Kidney epithelial cell (primary cell): ENCODE results near the gene PIK3R3. TPM values are rescaled to one million over a fixed set of nuclear protein-coding genes. Genes with fewer than 3 reads are reported as not detected.
A peak's percentile ranks its signal among the peaks of the same experiment; 100 is the strongest.

Source experiments
- DNase-seq: peaks from one replicate; pipeline ENCODE4 v3.0.0-alpha.2; 2010; ENCODE audit warnings: low read depth
- H3K27me3 ChIP-seq: 2 replicates; pipeline ENCODE4 v1.6.0; 2011; ENCODE audit warnings: low read length; ENCODE audit not compliant: control insufficient read depth, insufficient read depth
- H3K36me3 ChIP-seq: 2 replicates; pipeline ENCODE4 v1.5.1; 2011; ENCODE audit warnings: low read length; ENCODE audit not compliant: control insufficient read depth, insufficient read depth
- H3K4me3 ChIP-seq: 2 replicates; pipeline ENCODE4 v1.5.1; 2011; ENCODE audit warnings: low read depth, mild to moderate bottlenecking, control low read depth, low read length
- CTCF ChIP-seq: IDR thresholded peaks from 2 replicates; pipeline ENCODE4 v1.5.1; 2011; ENCODE audit warnings: mild to moderate bottlenecking, moderate library complexity, low read length, control low read depth, inconsistent platforms; ENCODE audit not compliant: insufficient read depth, poor library complexity, severe bottlenecking
- total RNA-seq: library from RNA; depleted of rRNA; stranded (reverse); fragments of >200 nt; gene quantifications from 2 replicates; pipeline ENCODE4 v1.2.3, GENCODE V29; 2015

The PIK3R3 gene
- total RNA-seq, 1 donor from 2014 or later = 7.4 TPM

DNA sequence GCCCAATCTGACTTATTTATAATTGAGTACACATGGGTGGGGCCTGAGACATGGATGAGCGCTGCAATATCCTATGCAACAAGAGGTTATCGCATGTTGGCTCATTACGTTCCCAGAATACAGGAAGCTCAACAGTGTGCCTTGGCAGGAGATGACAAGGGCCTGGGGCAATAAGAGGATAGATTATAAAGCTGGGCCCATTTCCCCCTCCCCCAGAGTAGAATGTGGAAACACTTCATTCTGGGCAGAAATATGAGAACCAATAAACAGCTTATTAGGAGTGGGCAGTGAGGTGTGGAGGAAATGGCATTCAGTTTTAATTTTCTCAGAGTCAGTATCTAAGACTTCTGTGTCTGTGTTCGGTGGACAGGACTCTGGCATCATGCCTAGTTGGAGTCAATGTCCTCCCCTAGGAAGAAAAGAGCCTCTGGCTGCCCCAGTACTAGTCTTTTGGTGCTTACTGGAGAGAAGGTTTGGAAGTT, 92.8 kb downstream of the PIK3R3 start:
- no peak for DNase-seq
- Histone ChIP-seq H3K27me3 (no peaks in the 10 kb centered on the region), H3K36me3 (no peaks in the 10 kb centered on the region), H3K4me3 (no peak overlapping the region)
- TF ChIP-seq CTCF = no peak

- H3K4me3 ChIP-seq = no peak overlapping the region
- peak; percentile 95 for TF ChIP-seq CTCF
- peak; percentile 28 for DNase-seq
- no peaks in the 10 kb centered on the region for H3K36me3 ChIP-seq
- no peaks in the 10 kb centered on the region for H3K27me3 ChIP-seq
Observed at GRCh38 chr1:46036894-46037839, 95.3 kb downstream of the PIK3R3 start.

DNA sequence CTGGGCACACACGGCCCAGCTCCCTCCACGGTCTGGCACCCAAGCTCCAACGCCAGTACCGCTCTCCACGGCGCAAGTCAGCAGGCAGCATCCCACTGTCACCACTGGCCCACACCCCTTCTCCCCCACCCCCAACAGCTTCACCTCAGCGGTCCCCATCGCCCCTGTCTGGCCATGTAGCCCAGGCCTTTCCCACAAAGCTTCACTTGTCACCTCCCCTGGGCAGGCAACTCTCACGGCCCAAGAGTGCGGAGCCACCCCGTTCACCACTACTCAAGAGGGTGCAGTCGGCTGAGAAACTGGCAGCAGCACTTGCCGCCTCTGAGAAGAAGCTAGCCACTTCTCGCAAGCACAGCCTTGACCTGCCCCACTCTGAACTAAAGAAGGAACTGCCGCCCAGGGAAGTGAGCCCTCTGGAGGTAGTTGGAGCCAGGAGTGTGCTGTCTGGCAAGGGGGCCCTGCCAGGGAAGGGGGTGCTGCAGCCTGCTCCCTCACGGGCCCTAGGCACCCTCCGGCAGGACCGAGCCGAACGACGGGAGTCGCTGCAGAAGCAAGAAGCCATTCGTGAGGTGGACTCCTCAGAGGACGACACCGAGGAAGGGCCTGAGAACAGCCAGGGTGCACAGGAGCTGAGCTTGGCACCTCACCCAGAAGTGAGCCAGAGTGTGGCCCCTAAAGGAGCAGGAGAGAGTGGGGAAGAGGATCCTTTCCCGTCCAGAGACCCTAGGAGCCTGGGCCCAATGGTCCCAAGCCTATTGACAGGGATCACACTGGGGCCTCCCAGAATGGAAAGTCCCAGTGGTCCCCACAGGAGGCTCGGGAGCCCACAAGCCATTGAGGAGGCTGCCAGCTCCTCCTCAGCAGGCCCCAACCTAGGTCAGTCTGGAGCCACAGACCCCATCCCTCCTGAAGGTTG, 97.6 kb downstream of the PIK3R3 start:
- Histone ChIP-seq H3K4me3 (no peak overlapping the region), H3K27me3 (no peaks in the 10 kb centered on the region), H3K36me3 (no peaks in the 10 kb centered on the region)
- no peak for DNase-seq
- no peak for TF ChIP-seq CTCF

DNA sequence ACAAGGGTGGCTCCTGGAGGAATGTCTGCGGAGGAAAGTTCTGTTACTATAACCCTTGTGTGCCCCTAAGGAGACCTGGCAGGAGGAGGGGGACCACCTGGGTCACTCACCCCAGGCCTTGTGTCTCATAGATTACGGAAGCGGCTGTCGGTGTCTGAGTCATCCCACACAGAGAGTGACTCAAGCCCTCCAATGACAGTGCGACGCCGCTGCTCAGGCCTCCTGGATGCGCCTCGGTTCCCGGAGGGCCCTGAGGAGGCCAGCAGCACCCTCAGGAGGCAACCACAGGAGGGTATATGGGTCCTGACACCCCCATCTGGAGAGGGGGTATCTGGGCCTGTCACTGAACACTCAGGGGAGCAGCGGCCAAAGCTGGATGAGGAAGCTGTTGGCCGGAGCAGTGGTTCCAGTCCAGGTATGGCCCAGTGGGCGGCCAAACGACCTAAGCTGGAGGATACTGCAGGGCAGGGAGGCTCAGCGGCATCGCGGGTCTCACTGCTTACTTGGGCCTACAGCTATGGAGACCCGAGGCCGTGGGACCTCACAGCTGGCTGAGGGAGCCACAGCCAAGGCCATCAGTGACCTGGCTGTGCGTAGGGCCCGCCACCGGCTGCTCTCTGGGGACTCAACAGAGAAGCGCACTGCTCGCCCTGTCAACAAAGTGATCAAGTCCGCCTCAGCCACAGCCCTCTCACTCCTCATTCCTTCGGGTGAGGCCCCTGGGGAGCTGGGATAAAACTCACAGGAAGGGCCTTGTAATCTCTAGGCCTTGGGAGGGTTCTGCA, 101.4 kb downstream of the PIK3R3 start:
- DNase-seq = no peak
- no peak for TF ChIP-seq CTCF
- Histone ChIP-seq H3K4me3 (no peak overlapping the region), H3K36me3 (no peaks in the 10 kb centered on the region), H3K27me3 (no peaks in the 10 kb centered on the region)

DNA sequence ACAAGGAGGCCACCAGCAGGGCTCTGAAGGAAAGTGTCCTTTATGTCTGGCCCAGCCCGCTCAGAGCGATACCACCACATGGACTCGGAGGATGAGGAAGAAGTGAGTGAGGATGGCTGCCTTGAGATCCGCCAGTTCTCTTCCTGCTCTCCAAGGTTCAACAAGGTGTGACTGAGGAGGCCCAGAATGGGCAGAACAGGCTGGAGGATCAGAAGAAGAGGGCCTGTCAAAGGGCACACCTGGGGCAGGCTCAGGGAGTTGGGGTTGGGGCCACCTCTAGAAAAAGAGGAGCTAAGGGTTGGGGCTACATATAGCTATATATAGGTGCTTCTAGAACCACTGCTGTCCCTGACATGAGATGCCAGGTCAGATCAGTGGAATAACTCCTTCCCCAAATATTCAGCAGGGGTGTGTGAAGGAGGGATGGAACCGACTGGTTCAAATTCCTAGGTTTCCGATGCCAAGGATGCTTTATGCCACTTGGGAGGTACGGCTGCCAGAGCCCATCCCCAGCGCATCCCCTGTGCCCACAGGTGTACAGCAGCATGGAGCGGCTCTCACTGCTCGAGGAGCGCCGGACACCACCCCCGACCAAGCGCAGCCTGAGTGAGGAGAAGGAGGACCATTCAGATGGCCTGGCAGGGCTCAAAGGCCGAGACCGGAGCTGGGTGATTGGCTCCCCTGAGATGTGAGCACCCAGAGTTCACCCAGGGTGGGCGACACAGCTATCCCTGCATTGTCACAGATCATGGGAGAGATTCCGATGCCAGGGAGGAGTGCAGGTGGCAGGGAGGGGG, 102.2 kb downstream of the PIK3R3 start:
- Histone ChIP-seq H3K27me3 (no peaks in the 10 kb centered on the region), H3K4me3 (no peak overlapping the region), H3K36me3 (no peaks in the 10 kb centered on the region)
- TF ChIP-seq CTCF = no peak
- no peak for DNase-seq
